SK-N-SH treated with all-trans-retinoic acid at 6 μM for 48 hours (cell line): ENCODE measurements around the gene PLAAT3.

Experiments
- ATAC-seq: fragments of 200-7000 bp; cut with Tn5 transposase; 3 replicates; pipeline ENCODE4 v1.9.1; 2020; ENCODE audit warnings: mild to moderate bottlenecking, moderate library complexity
- BACH2 ChIP-seq: fragments of 250-450 bp; sonication (Bioruptor Pico); IDR thresholded peaks from 2 replicates; pipeline ENCODE4 v1.9.0; 2021; ENCODE audit warnings: mild to moderate bottlenecking, borderline replicate concordance
- ESRRG ChIP-seq: fragments of 250-450 bp; sonication (Bioruptor Pico); IDR thresholded peaks from 2 replicates; pipeline ENCODE4 v1.6.1; 2021; ENCODE audit warnings: mild to moderate bottlenecking
- GLIS3 ChIP-seq: fragments of 250-450 bp; sonication (Bioruptor Pico); IDR thresholded peaks from 2 replicates; pipeline ENCODE4 v1.5.0; 2020; ENCODE audit warnings: mild to moderate bottlenecking, moderate library complexity
- PPARA ChIP-seq: fragments of 250-450 bp; sonication (Bioruptor Pico); IDR thresholded peaks from 2 replicates; pipeline ENCODE4 v1.5.0; 2020; ENCODE audit warnings: mild to moderate bottlenecking, borderline replicate concordance
- RARB ChIP-seq: fragments of 250-450 bp; sonication (Bioruptor Pico); IDR thresholded peaks from 2 replicates; pipeline ENCODE4 v1.8.0; 2021; ENCODE audit warnings: mild to moderate bottlenecking, moderate library complexity
- ZC3H10 ChIP-seq: fragments of 250-450 bp; sonication (Bioruptor Pico); IDR thresholded peaks from 2 replicates; pipeline ENCODE4 v1.5.1; 2021; ENCODE audit warnings: mild to moderate bottlenecking, moderate library complexity
- ZFP30 ChIP-seq: fragments of 450-650 bp; formaldehyde crosslinking; IDR thresholded peaks from 2 replicates; pipeline ENCODE4 v1.5.0; 2022; ENCODE audit warnings: mild to moderate bottlenecking, moderate library complexity
- ZNF565 ChIP-seq: fragments of 450-650 bp; formaldehyde crosslinking; conservative IDR thresholded peaks from 2 replicates; pipeline ENCODE4 v1.5.0; 2020; ENCODE audit warnings: low read depth, mild to moderate bottlenecking, moderate library complexity
- ZNF8 ChIP-seq: fragments of 450-650 bp; formaldehyde crosslinking; IDR thresholded peaks from 2 replicates; pipeline ENCODE4 v1.5.0; 2020; ENCODE audit warnings: mild to moderate bottlenecking, moderate library complexity
- TF ChIP-seq, protein P1 (sequence below): fragments of 250-450 bp; sonication (Bioruptor Pico); IDR thresholded peaks from 2 replicates; pipeline ENCODE4 v1.5.0; 2020; ENCODE audit warnings: mild to moderate bottlenecking, moderate library complexity
- TF ChIP-seq, protein P2 (sequence below): fragments of 250-450 bp; sonication (Bioruptor Pico); IDR thresholded peaks from 2 replicates; pipeline ENCODE4 v1.8.0; 2021; ENCODE audit warnings: low read depth, mild to moderate bottlenecking, moderate library complexity, borderline replicate concordance

PLAAT3 gene

DNA sequence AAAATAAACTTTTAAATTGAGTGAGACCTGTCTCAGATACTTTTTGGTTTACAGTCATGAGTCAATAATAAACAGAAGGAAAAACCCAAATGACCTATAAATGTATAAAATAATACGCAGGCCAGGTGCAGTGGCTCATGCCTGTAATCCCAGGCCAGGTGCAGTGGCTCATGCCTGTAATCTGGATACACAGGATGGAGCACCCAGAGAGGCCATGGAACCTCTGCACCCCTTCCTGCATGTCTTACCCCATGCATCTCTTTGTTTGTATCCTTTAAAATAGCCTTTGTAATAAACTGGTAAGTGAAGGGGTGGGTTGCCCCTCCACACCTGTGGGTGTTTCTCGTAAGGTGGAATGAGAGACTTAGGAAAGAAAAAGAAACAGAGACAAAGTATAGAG is 86.6 kb downstream of the PLAAT3 start:
- no peak for ATAC-seq
- TF ChIP-seq GLIS3 (CRISPR knock-in tag): no peak
- TF ChIP-seq ESRRG (CRISPR knock-in tag): no peak
- TF ChIP-seq ZC3H10 (CRISPR knock-in tag): no peak
- TF ChIP-seq, protein P1, sequence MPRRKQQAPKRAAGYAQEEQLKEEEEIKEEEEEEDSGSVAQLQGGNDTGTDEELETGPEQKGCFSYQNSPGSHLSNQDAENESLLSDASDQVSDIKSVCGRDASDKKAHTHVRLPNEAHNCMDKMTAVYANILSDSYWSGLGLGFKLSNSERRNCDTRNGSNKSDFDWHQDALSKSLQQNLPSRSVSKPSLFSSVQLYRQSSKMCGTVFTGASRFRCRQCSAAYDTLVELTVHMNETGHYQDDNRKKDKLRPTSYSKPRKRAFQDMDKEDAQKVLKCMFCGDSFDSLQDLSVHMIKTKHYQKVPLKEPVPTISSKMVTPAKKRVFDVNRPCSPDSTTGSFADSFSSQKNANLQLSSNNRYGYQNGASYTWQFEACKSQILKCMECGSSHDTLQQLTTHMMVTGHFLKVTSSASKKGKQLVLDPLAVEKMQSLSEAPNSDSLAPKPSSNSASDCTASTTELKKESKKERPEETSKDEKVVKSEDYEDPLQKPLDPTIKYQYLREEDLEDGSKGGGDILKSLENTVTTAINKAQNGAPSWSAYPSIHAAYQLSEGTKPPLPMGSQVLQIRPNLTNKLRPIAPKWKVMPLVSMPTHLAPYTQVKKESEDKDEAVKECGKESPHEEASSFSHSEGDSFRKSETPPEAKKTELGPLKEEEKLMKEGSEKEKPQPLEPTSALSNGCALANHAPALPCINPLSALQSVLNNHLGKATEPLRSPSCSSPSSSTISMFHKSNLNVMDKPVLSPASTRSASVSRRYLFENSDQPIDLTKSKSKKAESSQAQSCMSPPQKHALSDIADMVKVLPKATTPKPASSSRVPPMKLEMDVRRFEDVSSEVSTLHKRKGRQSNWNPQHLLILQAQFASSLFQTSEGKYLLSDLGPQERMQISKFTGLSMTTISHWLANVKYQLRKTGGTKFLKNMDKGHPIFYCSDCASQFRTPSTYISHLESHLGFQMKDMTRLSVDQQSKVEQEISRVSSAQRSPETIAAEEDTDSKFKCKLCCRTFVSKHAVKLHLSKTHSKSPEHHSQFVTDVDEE (CRISPR knock-in tag): no peak
- TF ChIP-seq, protein P2, sequence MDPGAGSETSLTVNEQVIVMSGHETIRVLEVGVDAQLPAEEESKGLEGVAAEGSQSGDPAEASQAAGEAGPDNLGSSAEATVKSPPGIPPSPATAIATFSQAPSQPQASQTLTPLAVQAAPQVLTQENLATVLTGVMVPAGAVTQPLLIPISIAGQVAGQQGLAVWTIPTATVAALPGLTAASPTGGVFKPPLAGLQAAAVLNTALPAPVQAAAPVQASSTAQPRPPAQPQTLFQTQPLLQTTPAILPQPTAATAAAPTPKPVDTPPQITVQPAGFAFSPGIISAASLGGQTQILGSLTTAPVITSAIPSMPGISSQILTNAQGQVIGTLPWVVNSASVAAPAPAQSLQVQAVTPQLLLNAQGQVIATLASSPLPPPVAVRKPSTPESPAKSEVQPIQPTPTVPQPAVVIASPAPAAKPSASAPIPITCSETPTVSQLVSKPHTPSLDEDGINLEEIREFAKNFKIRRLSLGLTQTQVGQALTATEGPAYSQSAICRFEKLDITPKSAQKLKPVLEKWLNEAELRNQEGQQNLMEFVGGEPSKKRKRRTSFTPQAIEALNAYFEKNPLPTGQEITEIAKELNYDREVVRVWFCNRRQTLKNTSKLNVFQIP (CRISPR knock-in tag): no peak
- TF ChIP-seq RARB: no peak
- no peak for TF ChIP-seq ZFP30 (CRISPR knock-in tag)
- TF ChIP-seq ZNF565 (CRISPR knock-in tag): no peak
- no peak for TF ChIP-seq ZNF8
- TF ChIP-seq BACH2 (CRISPR knock-in tag): no peak
- TF ChIP-seq PPARA (CRISPR knock-in tag): no peak
- TF ChIP-seq, all 23 proteins: peak for 0
